SK-N-SH treated with all-trans-retinoic acid at 6 μM for 48 hours (cell line): ENCODE results near the gene CUTA.

Source experiments
- ATAC-seq: fragments of 200-7000 bp; cut with Tn5 transposase; 3 replicates; pipeline ENCODE4 v1.9.1; 2020; ENCODE audit warnings: mild to moderate bottlenecking, moderate library complexity
- ARNTL ChIP-seq: fragments of 450-650 bp; formaldehyde crosslinking; IDR thresholded peaks from 2 replicates; pipeline ENCODE4 v1.5.0; 2020; ENCODE audit warnings: low read depth, mild to moderate bottlenecking, moderate library complexity, borderline replicate concordance
- BACH2 ChIP-seq: fragments of 250-450 bp; sonication (Bioruptor Pico); IDR thresholded peaks from 2 replicates; pipeline ENCODE4 v1.9.0; 2021; ENCODE audit warnings: mild to moderate bottlenecking, borderline replicate concordance
- CSDC2 ChIP-seq: fragments of 250-450 bp; sonication (Bioruptor Pico); IDR thresholded peaks from 2 replicates; pipeline ENCODE4 v1.5.0; 2020; ENCODE audit warnings: mild to moderate bottlenecking, moderate library complexity
- CSRNP3 ChIP-seq: fragments of 250-450 bp; sonication (Bioruptor Pico); IDR thresholded peaks from 2 replicates; pipeline ENCODE4 v1.5.1; 2021; ENCODE audit warnings: mild to moderate bottlenecking, moderate library complexity
- ESRRG ChIP-seq: fragments of 250-450 bp; sonication (Bioruptor Pico); IDR thresholded peaks from 2 replicates; pipeline ENCODE4 v1.6.1; 2021; ENCODE audit warnings: mild to moderate bottlenecking
- ISL1 ChIP-seq: fragments of 250-450 bp; sonication (Bioruptor Pico); IDR thresholded peaks from 2 replicates; pipeline ENCODE4 v2.1.2; 2022; ENCODE audit warnings: mild to moderate bottlenecking, moderate library complexity
- OSR1 ChIP-seq: fragments of 250-450 bp; sonication (Bioruptor Pico); IDR thresholded peaks from 2 replicates; pipeline ENCODE4 v1.8.0; 2022; ENCODE audit warnings: moderate library complexity, mild to moderate bottlenecking, inconsistent platforms
- PATZ1 ChIP-seq: fragments of 250-450 bp; sonication (Bioruptor Pico); IDR thresholded peaks from 2 replicates; pipeline ENCODE4 v1.8.0; 2020; ENCODE audit warnings: mild to moderate bottlenecking, moderate library complexity, borderline replicate concordance
- POU6F1 ChIP-seq: fragments of 250-450 bp; sonication (Bioruptor Pico); IDR thresholded peaks from 2 replicates; pipeline ENCODE4 v1.8.0; 2021; ENCODE audit warnings: low read depth, mild to moderate bottlenecking, moderate library complexity, borderline replicate concordance
- PPARA ChIP-seq: fragments of 250-450 bp; sonication (Bioruptor Pico); IDR thresholded peaks from 2 replicates; pipeline ENCODE4 v1.5.0; 2020; ENCODE audit warnings: mild to moderate bottlenecking, borderline replicate concordance
- RARB ChIP-seq: fragments of 250-450 bp; sonication (Bioruptor Pico); IDR thresholded peaks from 2 replicates; pipeline ENCODE4 v1.8.0; 2021; ENCODE audit warnings: mild to moderate bottlenecking, moderate library complexity
- SNAI2 ChIP-seq: fragments of 250-450 bp; sonication (Bioruptor Pico); IDR thresholded peaks from 2 replicates; pipeline ENCODE4 v1.5.0; 2020; ENCODE audit warnings: mild to moderate bottlenecking, moderate library complexity
- TCF4 ChIP-seq: fragments of 250-450 bp; sonication (Bioruptor Pico); IDR thresholded peaks from 2 replicates; pipeline ENCODE4 v1.8.0; 2021; ENCODE audit warnings: mild to moderate bottlenecking, moderate library complexity, borderline replicate concordance
- TOX ChIP-seq: fragments of 250-450 bp; sonication (Bioruptor Pico); IDR thresholded peaks from 2 replicates; pipeline ENCODE4 v1.8.0; 2021; ENCODE audit warnings: mild to moderate bottlenecking, moderate library complexity, borderline replicate concordance
- ZC3H10 ChIP-seq: fragments of 250-450 bp; sonication (Bioruptor Pico); IDR thresholded peaks from 2 replicates; pipeline ENCODE4 v1.5.1; 2021; ENCODE audit warnings: mild to moderate bottlenecking, moderate library complexity
- ZFP3 ChIP-seq: fragments of 250-450 bp; sonication (Bioruptor Pico); IDR thresholded peaks from 2 replicates; pipeline ENCODE4 v1.5.0; 2020; ENCODE audit warnings: mild to moderate bottlenecking, moderate library complexity
- ZFP30 ChIP-seq: fragments of 450-650 bp; formaldehyde crosslinking; IDR thresholded peaks from 2 replicates; pipeline ENCODE4 v1.5.0; 2022; ENCODE audit warnings: mild to moderate bottlenecking, moderate library complexity
- ZNF565 ChIP-seq: fragments of 450-650 bp; formaldehyde crosslinking; conservative IDR thresholded peaks from 2 replicates; pipeline ENCODE4 v1.5.0; 2020; ENCODE audit warnings: low read depth, mild to moderate bottlenecking, moderate library complexity
- ZNF70 ChIP-seq: fragments of 450-650 bp; formaldehyde crosslinking; IDR thresholded peaks from 2 replicates; pipeline ENCODE4 v1.5.0; 2020; ENCODE audit warnings: mild to moderate bottlenecking, moderate library complexity
- ZNF8 ChIP-seq: fragments of 450-650 bp; formaldehyde crosslinking; IDR thresholded peaks from 2 replicates; pipeline ENCODE4 v1.5.0; 2020; ENCODE audit warnings: mild to moderate bottlenecking, moderate library complexity
- TF ChIP-seq, protein P1 (sequence below): fragments of 250-450 bp; sonication (Bioruptor Pico); IDR thresholded peaks from 2 replicates; pipeline ENCODE4 v1.5.0; 2020; ENCODE audit warnings: mild to moderate bottlenecking, moderate library complexity
- TF ChIP-seq, protein P2 (sequence below): fragments of 250-450 bp; sonication (Bioruptor Pico); IDR thresholded peaks from 2 replicates; pipeline ENCODE4 v1.5.1; 2020; ENCODE audit warnings: low read depth, mild to moderate bottlenecking, moderate library complexity

Gene CUTA

GRCh38 chr6:33375143-33375671 is 42.7 kb downstream of the CUTA start:
- ATAC-seq, result peak; percentile 94
- TF ChIP-seq POU6F1 (CRISPR knock-in tag) (no peak), ZFP30 (CRISPR knock-in tag) (no peak), BACH2 (CRISPR knock-in tag) (no peak), OSR1 (CRISPR knock-in tag) (no peak), RARB (CRISPR knock-in tag) (no peak), ZFP3 (CRISPR knock-in tag) (no peak), ESRRG (no peak), PPARA (CRISPR knock-in tag) (no peak), ZNF565 (CRISPR knock-in tag) (no peak), ZNF70 (CRISPR knock-in tag) (no peak), SNAI2 (no peak), ZC3H10 (CRISPR knock-in tag) (no peak), ZNF8 (CRISPR knock-in tag) (no peak), ISL1 (CRISPR knock-in tag) (no peak)

DNA sequence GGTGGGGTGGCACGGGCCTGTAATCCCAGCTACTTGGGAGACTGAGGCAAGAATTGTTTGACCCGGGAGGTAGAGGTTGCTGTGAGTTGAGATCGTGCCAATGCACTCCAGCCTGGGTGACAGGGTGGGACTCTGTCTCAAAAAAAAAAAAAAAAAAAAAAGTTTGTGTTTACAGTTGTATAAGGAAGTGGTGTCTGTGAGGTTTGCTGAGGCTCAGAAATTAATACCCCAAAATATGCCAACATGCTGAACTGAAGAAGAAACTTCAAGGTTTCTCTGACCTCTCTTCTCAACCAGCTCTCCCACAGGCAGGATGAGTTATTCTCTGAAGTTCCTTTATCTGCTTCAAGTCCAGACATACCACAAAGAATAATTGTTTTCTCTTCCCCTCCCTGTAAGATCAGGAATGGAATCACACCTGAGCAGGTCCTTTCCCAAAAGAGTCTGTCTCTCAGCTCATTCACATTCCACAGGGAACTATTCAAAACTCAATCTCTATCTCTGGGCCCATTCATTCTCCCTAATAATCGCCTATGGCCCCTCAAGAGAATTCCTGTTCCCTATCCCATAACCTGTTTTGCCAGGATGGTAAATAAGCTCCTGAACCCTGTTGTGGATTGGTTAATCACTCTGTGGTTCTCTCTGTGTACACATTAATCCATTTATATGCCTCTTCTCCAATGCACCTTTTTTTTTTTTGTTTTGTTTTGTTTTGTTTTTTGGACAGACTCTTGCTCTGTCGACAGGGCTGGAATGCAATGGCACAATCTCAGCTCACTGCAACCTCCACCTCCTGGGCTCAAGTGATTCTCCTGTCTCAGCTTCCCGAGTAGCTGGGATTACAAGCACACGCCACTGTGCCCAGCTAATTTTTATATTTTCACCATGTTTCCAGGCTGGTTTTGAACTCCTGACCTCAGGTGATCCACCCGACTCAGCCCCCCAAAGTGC is 43.7 kb downstream of the CUTA start:
- no peak; the same call in 2 of the 3 replicates for ATAC-seq
- TF ChIP-seq ZNF70 (CRISPR knock-in tag) (no peak), CSRNP3 (no peak), ZNF8 (CRISPR knock-in tag) (no peak), SNAI2 (no peak), BACH2 (CRISPR knock-in tag) (no peak), RARB (CRISPR knock-in tag) (no peak), PATZ1 (no peak), CSDC2 (CRISPR knock-in tag) (no peak), OSR1 (CRISPR knock-in tag) (no peak)
- TF ChIP-seq, protein P1, sequence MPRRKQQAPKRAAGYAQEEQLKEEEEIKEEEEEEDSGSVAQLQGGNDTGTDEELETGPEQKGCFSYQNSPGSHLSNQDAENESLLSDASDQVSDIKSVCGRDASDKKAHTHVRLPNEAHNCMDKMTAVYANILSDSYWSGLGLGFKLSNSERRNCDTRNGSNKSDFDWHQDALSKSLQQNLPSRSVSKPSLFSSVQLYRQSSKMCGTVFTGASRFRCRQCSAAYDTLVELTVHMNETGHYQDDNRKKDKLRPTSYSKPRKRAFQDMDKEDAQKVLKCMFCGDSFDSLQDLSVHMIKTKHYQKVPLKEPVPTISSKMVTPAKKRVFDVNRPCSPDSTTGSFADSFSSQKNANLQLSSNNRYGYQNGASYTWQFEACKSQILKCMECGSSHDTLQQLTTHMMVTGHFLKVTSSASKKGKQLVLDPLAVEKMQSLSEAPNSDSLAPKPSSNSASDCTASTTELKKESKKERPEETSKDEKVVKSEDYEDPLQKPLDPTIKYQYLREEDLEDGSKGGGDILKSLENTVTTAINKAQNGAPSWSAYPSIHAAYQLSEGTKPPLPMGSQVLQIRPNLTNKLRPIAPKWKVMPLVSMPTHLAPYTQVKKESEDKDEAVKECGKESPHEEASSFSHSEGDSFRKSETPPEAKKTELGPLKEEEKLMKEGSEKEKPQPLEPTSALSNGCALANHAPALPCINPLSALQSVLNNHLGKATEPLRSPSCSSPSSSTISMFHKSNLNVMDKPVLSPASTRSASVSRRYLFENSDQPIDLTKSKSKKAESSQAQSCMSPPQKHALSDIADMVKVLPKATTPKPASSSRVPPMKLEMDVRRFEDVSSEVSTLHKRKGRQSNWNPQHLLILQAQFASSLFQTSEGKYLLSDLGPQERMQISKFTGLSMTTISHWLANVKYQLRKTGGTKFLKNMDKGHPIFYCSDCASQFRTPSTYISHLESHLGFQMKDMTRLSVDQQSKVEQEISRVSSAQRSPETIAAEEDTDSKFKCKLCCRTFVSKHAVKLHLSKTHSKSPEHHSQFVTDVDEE (CRISPR knock-in tag), result no peak

- no peak for ATAC-seq
- TF ChIP-seq ZNF565 (CRISPR knock-in tag) (no peak), BACH2 (CRISPR knock-in tag) (no peak), CSDC2 (CRISPR knock-in tag) (no peak), POU6F1 (CRISPR knock-in tag) (no peak), RARB (CRISPR knock-in tag) (no peak), ZNF70 (CRISPR knock-in tag) (no peak), PATZ1 (no peak), TCF4 (CRISPR knock-in tag) (no peak), TOX (CRISPR knock-in tag) (no peak), ARNTL (CRISPR knock-in tag) (no peak), PPARA (CRISPR knock-in tag) (no peak), ZNF8 (CRISPR knock-in tag) (no peak), SNAI2 (no peak), ZFP30 (CRISPR knock-in tag) (no peak)
- TF ChIP-seq, protein P2, sequence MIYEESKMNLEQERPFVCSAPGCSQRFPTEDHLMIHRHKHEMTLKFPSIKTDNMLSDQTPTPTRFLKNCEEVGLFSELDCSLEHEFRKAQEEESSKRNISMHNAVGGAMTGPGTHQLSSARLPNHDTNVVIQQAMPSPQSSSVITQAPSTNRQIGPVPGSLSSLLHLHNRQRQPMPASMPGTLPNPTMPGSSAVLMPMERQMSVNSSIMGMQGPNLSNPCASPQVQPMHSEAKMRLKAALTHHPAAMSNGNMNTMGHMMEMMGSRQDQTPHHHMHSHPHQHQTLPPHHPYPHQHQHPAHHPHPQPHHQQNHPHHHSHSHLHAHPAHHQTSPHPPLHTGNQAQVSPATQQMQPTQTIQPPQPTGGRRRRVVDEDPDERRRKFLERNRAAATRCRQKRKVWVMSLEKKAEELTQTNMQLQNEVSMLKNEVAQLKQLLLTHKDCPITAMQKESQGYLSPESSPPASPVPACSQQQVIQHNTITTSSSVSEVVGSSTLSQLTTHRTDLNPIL (CRISPR knock-in tag), result no peak
These were observed 45.3 kb downstream of the CUTA start for GRCh38 chr6:33372526-33373123.
